Measurements from ENCODE around the gene CBX4.
A peak's percentile ranks its signal among the peaks of the same experiment; 100 is the strongest.

Gene CBX4

GRCh38 chr17:79839356-79840268 is at the start of gene CBX4:
TSS of gene CBX4 (minus strand) at chr17:79839440. CDS start at chr17:79839251, 189 bp downstream.
- H3K4me3 ChIP-seq: peak within 1 kb of the TSS; percentile 86
- peaks cover 70% of the 10 kb centered on the region for H3K4me1 ChIP-seq
- H4K20me1 ChIP-seq: peaks cover 88% of the 10 kb centered on the region
- peak; percentile 93 for TF ChIP-seq Cebpa-rat (IDR thresholded peaks at IDR 0.05)
- peaks cover 51% of the 10 kb centered on the region for H3K27me3 ChIP-seq
- peak within 1 kb of the TSS; percentile 100 for H3K4me2 ChIP-seq
- H3K9me3 ChIP-seq: no peaks in the 10 kb centered on the region
- H3K27ac ChIP-seq: peak within 1 kb of the TSS; percentile 92
- H3K36me3 ChIP-seq: peaks cover 15% of the 10 kb centered on the region
- peak within 1 kb of the TSS; percentile 88 for H3K9ac ChIP-seq

- Histone ChIP-seq H3K27ac (no peak overlapping the region), H3K9me3 (no peaks in the 10 kb centered on the region), H3K4me1 (peaks cover 16% of the 10 kb centered on the region), H4K20me1 (no peaks in the 10 kb centered on the region), H3K36me3 (no peaks in the 10 kb centered on the region), H3K9ac (no peak overlapping the region), H3K4me2 (no peak overlapping the region), H3K27me3 (no peaks in the 10 kb centered on the region), H3K4me3 (no peak overlapping the region)
- no peak for TF ChIP-seq Cebpa-rat (IDR thresholded peaks at IDR 0.05)
These were observed 48.8 kb upstream of the CBX4 start for GRCh38 chr17:79888009-79888540.

- H3K4me3 ChIP-seq: no peak overlapping the region
- H3K4me1 ChIP-seq: peaks cover 10% of the 10 kb centered on the region
- no peak overlapping the region for H3K4me2 ChIP-seq
- no peak overlapping the region for H3K9ac ChIP-seq
- no peaks in the 10 kb centered on the region for H3K36me3 ChIP-seq
- TF ChIP-seq Cebpa-rat (IDR thresholded peaks at IDR 0.05): no peak
- no peaks in the 10 kb centered on the region for H4K20me1 ChIP-seq
- H3K9me3 ChIP-seq: no peaks in the 10 kb centered on the region
- H3K27ac ChIP-seq: no peak overlapping the region
- H3K27me3 ChIP-seq: no peaks in the 10 kb centered on the region
These were observed 48.3 kb upstream of the CBX4 start for GRCh38 chr17:79887451-79887991.

- Histone ChIP-seq H3K4me3 (no peak overlapping the region), H4K20me1 (no peaks in the 10 kb centered on the region), H3K4me1 (0 out of 2 replicates have a peak, but pooled peaks cover 3% of the 10 kb centered on the region), H3K4me2 (no peak overlapping the region), H3K9ac (no peak overlapping the region), H3K27me3 (no peaks in the 10 kb centered on the region), H3K27ac (no peak overlapping the region), H3K9me3 (no peaks in the 10 kb centered on the region), H3K36me3 (no peaks in the 10 kb centered on the region)
- TF ChIP-seq Cebpa-rat (IDR thresholded peaks at IDR 0.05): no peak
These were observed 44.0 kb upstream of the CBX4 start for GRCh38 chr17:79883202-79883601.

GRCh38 chr17:79878329-79878947 is 39.2 kb upstream of the CBX4 start:
- H3K27me3 ChIP-seq: no peaks in the 10 kb centered on the region
- no peak for TF ChIP-seq Cebpa-rat (IDR thresholded peaks at IDR 0.05)
- no peaks in the 10 kb centered on the region for H3K4me1 ChIP-seq
- no peaks in the 10 kb centered on the region for H4K20me1 ChIP-seq
- no peaks in the 10 kb centered on the region for H3K9me3 ChIP-seq
- no peak overlapping the region for H3K4me2 ChIP-seq
- H3K27ac ChIP-seq: no peak overlapping the region
- H3K9ac ChIP-seq: no peak overlapping the region
- H3K36me3 ChIP-seq: no peaks in the 10 kb centered on the region
- H3K4me3 ChIP-seq: no peak overlapping the region

- Histone ChIP-seq H4K20me1 (no peaks in the 10 kb centered on the region), H3K4me2 (no peak overlapping the region), H3K27ac (no peak overlapping the region), H3K4me1 (no peaks in the 10 kb centered on the region), H3K9me3 (no peaks in the 10 kb centered on the region), H3K36me3 (no peaks in the 10 kb centered on the region), H3K9ac (no peak overlapping the region), H3K4me3 (no peak overlapping the region), H3K27me3 (no peaks in the 10 kb centered on the region)
- no peak for TF ChIP-seq Cebpa-rat (IDR thresholded peaks at IDR 0.05)
These were observed 37.8 kb upstream of the CBX4 start for GRCh38 chr17:79877041-79877440.

GRCh38 chr17:79875511-79875910 is 36.3 kb upstream of the CBX4 start:
- Histone ChIP-seq H3K9ac (no peak overlapping the region), H4K20me1 (no peaks in the 10 kb centered on the region), H3K4me2 (no peak overlapping the region), H3K4me1 (no peaks in the 10 kb centered on the region), H3K27ac (no peak overlapping the region), H3K36me3 (no peaks in the 10 kb centered on the region), H3K9me3 (no peaks in the 10 kb centered on the region), H3K4me3 (no peak overlapping the region), H3K27me3 (no peaks in the 10 kb centered on the region)
- TF ChIP-seq Cebpa-rat (IDR thresholded peaks at IDR 0.05): no peak

GRCh38 chr17:79874329-79874981 is 35.2 kb upstream of the CBX4 start:
- Histone ChIP-seq H3K4me3 (no peak overlapping the region), H3K4me1 (no peaks in the 10 kb centered on the region), H3K9me3 (no peaks in the 10 kb centered on the region), H3K36me3 (no peaks in the 10 kb centered on the region), H3K27me3 (no peaks in the 10 kb centered on the region), H3K4me2 (no peak overlapping the region), H3K27ac (no peak overlapping the region), H4K20me1 (no peaks in the 10 kb centered on the region), H3K9ac (no peak overlapping the region)
- no peak for TF ChIP-seq Cebpa-rat (IDR thresholded peaks at IDR 0.05)

- TF ChIP-seq Cebpa-rat (IDR thresholded peaks at IDR 0.05): no peak
- Histone ChIP-seq H3K27ac (no peak overlapping the region), H3K9ac (no peak overlapping the region), H3K4me3 (no peak overlapping the region), H4K20me1 (no peaks in the 10 kb centered on the region), H3K4me2 (no peak overlapping the region), H3K9me3 (no peaks in the 10 kb centered on the region), H3K4me1 (no peaks in the 10 kb centered on the region), H3K36me3 (no peaks in the 10 kb centered on the region), H3K27me3 (no peaks in the 10 kb centered on the region)
These were observed 34.3 kb upstream of the CBX4 start for GRCh38 chr17:79873583-79873982.

All from BLaER1 (cell line).